Esophagus squamous epithelium (tissue), 4 donors: ENCODE results near the gene USP16.

ENCODE experiments used
- POLR2A ChIP-seq, 4 donors: fragments of 450-650 bp; IDR thresholded peaks; one replicate each; pipeline ENCODE4 v1.6.1; 2017; ENCODE audit warnings: antibody characterized with exemption in 4 of 4, mild to moderate bottlenecking in 4 of 4, moderate library complexity in 3 of 4
- TF ChIP-seq, protein P1 (sequence below), 6 experiments: fragments of 450-650 bp in 4 of 6; fragments of 200-600 bp in 2 of 6; sonication (generic) in 2 of 6; IDR thresholded peaks; one replicate each; pipeline ENCODE4 v1.5.1; 2016 to 2019; ENCODE audit warnings: antibody characterized with exemption in 6 of 6, mild to moderate bottlenecking in 4 of 6, moderate library complexity in 4 of 6

- TF ChIP-seq, protein P1, sequence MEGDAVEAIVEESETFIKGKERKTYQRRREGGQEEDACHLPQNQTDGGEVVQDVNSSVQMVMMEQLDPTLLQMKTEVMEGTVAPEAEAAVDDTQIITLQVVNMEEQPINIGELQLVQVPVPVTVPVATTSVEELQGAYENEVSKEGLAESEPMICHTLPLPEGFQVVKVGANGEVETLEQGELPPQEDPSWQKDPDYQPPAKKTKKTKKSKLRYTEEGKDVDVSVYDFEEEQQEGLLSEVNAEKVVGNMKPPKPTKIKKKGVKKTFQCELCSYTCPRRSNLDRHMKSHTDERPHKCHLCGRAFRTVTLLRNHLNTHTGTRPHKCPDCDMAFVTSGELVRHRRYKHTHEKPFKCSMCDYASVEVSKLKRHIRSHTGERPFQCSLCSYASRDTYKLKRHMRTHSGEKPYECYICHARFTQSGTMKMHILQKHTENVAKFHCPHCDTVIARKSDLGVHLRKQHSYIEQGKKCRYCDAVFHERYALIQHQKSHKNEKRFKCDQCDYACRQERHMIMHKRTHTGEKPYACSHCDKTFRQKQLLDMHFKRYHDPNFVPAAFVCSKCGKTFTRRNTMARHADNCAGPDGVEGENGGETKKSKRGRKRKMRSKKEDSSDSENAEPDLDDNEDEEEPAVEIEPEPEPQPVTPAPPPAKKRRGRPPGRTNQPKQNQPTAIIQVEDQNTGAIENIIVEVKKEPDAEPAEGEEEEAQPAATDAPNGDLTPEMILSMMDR (IDR thresholded peaks at IDR 0.05) = no peak
- no peak for TF ChIP-seq POLR2A (IDR thresholded peaks at IDR 0.05)
Measured at GRCh38 chr21:29007135-29007534, 17.3 kb upstream of the USP16 start.
